Muscle of back (tissue), 11 donors: ENCODE results near the gene YKT6. TPM values are rescaled to one million over a fixed set of nuclear protein-coding genes. Genes with fewer than 3 reads are reported as not detected.
"Not testable (repeated sequence)": the region's sequence is repeated elsewhere in the genome, so short reads cannot be mapped to it uniquely, and the experiment has no call there.

ENCODE experiments used
- DNase-seq, 3 donors: peaks; one replicate each; pipeline versions ENCODE4 v3.0.0 to v3.0.0-alpha.2; 2013
- polyA plus RNA-seq, 10 donors: library from polyadenylated mRNA; unstranded; fragments of 120-200 nt; gene quantifications; one replicate each; pipeline ENCODE4 v1.2.1, GENCODE V29; 2013; ENCODE audit not compliant: insufficient read length in 10 of 10

The YKT6 gene
- polyA plus RNA-seq, 10 donors: 62.1 to 80.3 (median 68.6) TPM

- no peak for DNase-seq
Measured at GRCh38 chr7:44189993-44190872, 10.5 kb upstream of the YKT6 start.

DNA sequence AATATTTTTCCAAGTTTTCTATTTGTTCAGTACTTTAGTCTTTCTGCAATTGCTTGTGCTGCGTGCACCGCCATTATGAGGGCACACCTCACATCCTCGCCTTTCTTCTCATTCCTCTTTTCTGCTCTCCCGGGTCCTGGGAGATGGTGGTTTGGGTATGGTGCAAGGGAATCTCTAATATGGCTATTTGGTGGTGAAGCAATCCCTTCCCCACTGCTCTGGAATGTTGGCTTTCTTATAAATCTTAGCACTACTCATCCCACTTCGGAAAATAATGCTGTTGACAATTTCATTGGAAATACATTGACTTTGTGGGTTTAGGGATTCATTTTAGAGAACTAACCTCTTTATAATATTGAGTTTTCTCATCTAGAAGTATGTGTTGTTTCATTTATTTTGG, 9.6 kb upstream of the YKT6 start:
- no peak for DNase-seq

DNA sequence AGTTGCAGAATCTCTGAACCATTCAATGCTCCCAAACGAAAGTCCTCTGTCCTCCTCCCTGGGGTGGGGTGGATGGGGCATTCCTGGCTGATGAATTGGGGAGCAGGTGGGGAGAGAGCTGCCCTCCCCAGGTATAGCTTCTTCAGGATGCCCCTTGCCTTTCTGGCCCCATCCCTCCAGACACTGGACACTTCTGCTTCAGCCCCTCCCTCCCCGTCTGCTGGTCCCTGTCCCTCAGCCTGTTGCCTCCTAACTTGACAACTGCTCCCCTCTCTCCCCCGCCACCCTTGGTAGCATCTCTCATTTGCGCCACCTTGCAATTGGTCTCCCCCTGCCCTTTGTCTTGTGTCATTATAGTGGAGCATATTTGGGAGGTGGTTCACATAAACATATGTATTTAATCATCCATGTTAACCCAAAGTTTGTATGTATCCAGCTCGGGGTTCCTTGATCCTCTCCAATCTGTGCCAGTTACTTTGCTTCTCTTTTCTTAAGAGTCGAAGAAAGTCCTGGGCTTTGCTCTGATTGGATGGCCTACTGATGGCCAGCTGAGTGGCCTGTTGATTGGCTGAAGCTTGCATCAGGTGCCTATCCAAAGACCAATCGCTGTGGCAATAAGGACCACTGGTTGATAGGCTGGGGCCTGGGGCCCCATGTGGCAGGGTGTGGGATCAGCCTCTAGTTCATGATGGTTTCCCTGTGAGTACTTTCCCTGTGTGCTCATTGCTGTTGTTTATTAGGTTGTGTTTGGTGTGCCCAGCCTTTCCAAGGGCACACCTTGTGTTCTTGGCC, 7.6 kb upstream of the YKT6 start:
- DNase-seq: no peak

GRCh38 chr7:44194069-44194468, 6.7 kb upstream of the YKT6 start:
- no peak for DNase-seq

- no peak for DNase-seq
Measured at GRCh38 chr7:44194562-44195145, 6.1 kb upstream of the YKT6 start.

GRCh38 chr7:44195889-44196288, 4.9 kb upstream of the YKT6 start:
- DNase-seq: peak in 2 of 3 donors; percentile 27 to 31

DNA sequence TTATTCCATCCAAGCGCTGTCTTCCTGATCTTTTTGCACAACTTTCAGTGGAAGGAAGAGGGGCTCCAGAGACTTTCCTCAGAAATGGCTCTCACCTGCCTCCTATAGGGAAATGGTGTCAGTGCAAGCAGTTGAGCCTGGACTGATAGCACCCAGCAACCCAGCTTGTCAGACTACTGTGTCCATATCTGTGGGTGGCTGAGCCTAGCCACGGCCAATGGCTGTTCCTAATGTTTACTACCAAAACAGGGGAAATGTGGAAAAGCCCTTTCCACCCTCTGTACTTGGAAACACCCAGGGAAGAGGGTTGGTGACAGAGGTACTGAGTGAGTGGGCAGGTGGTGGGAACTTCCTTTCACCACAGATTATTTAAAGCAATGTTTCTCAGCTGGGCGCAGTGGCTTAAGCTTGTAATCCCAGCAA, 4.3 kb upstream of the YKT6 start:
- DNase-seq: peak; percentile 41 to 70 (median 56)

DNA sequence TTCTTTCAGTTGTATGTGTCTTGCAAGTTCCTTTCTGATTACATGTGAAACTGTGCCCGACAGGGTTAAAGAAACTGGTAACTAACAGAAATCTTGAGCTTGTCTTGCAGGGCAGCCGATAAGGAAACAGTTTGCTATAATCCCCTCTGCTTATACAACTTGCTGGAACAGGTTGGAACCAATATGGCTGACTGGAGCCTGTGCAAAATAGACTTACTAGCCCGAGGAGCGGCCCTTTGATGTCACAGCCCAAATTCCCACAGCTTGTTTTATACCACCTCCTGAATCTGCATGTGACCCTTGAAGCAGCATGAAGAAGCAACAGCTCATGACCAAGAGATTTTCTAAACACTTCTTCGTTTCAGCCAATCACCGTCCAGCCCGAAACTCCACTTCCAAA, 3.3 kb upstream of the YKT6 start:
- DNase-seq: no peak

DNA sequence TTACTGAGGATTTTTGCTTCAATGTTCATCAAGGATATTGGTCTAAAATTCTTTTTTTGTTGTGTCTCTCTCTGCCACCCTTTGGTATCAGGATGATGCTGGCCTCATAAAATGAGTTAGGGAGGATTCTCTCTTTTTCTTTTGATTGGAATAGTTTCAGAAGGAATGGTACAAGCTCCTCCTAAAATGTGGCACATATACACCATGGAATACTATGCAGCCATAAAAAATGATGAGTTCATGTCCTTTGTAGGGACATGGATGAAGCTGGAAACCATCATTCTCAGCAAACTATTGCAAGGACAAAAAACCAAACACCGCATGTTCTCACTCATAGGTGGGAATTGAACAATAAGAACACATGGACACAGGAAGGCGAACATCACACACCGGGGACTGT, 615 bp upstream of the YKT6 start:
- not testable (repeated sequence) for DNase-seq

DNA sequence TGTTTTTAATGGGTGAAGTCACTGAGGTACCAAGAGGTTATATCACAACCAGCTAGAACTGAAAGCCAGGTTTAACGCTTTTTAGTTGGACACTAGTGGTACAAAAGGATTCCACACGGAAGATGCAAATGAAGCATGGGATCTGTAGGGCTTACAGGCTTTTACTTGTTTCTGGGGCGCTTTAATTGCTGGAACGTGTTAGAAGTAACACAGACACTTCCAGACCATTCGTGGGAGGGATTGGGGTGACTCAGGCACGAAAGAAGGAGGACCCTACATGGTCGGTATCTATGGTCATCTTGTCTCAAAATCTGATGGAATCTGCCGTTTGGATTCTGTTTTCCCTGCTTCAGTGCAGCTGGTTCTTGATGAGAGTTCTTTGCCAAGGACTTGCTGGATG, 1.0 kb downstream of the YKT6 start:
- no peak for DNase-seq

- DNase-seq: no peak
Measured at GRCh38 chr7:44206008-44206407, 5.2 kb downstream of the YKT6 start.

DNA sequence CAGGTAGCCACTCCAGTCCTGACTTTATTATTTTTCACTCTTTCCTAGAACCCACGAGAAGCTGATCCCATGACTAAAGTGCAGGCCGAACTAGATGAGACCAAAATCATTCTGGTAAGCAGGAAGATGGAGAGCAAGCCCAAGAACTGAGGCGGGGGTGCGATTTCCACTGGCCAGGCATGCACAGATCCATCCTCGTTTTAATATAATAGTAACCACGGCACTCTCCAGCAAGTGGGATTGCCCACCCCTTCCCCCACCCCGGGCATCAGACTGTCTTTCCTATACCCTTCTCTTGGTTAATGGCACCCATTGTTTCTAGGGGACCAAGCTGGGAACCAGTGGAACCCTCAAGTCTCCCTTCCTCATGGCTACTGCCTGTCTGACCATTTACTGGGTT, 7.3 kb downstream of the YKT6 start:
- DNase-seq: no peak

- no peak for DNase-seq
Measured at GRCh38 chr7:44210107-44210506, 9.3 kb downstream of the YKT6 start.

DNA sequence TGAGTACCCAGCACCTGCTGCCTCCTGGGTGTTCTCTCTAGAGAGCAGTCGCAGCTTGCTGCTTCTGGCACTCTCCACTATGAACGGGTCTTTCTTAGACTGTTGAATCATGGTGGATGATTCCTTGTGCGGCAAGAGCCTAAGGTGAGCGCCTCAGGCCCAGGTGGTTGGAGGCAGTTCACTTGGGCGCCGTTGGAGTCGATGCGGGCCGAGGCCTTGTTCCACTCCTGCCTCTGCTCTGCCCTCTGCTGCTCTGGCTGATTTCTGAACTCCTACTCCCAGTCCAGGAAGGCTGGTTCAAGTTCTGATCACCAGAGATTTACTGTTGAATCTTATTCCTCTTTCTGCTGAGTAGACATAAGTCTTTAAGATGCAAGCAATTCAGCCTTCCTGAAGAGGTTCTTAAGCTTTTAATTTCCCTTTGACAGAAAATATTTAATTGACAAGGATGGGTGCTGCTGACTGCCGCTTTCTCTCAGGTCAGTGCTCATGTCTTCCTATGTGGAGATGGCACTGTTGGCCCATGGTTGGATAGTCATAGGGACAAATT, 10.4 kb downstream of the YKT6 start:
- no peak for DNase-seq

GRCh38 chr7:44212018-44212417, 11.2 kb downstream of the YKT6 start:
- no peak for DNase-seq

DNA sequence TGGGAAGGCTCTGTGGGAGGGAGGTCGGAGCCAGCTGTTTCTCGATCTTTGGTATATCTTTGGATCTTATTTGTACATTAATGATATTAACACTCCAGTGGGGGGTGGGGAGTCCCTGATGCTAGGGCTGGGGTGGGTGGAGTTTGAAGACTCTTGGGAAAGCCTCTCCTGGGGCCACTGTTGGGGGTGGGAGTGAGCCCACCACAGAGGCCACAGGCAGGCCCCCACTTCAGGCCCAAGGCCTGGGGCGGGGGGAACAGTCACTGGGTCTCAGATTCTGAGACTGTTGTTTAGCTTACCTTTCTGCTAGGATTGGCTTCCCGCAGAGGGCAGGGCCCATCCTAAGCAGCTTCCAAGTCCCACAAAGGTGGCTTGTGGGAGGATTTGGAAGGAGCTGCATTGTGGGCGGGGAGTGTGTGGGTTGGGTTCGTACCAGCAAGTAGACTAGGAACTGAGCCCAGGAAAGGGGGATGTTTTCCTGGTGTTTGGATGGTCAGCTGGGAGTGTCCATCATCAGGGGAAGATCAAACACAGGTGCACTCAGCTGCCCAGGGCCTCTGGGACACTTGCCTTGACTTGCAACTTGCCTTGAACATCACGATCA, 11.9 kb downstream of the YKT6 start:
- DNase-seq: peak in 1 of 3 donors; percentile 30

DNA sequence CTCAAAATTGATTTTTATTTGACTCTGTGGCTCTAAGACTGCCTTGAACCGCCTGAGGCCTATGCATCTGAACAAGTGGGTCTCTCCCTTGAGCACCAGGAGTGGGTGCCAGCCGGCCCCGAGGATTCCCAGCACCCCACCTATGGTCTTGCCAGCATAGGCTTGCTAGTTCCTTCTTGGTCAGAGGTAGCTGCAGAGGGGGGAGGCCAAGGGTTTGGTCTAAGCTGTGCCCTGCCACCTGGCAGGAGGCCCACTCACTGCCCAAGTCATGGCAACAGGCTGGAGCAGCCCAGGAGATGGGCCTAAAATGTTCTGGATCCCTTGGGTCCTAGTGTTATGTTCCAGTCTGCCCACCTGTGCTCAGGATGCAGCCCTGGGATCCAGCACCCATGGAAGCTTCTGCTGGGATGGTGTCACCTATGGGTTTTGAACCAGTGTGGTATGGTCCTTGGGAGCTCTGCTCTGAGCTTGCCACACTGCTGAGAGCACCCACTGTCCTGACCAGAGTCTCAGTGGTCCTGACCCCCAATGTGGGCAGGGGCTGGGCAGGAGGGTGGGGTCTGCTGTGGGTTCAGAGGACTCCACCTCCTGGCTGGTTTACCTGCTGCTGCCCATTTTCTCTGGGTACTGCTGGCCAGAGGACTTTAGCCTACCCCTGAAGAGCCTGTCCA, 12.6 kb downstream of the YKT6 start:
- no peak for DNase-seq

- DNase-seq: no peak
Measured at GRCh38 chr7:44213877-44214388, 13.2 kb downstream of the YKT6 start.

DNA sequence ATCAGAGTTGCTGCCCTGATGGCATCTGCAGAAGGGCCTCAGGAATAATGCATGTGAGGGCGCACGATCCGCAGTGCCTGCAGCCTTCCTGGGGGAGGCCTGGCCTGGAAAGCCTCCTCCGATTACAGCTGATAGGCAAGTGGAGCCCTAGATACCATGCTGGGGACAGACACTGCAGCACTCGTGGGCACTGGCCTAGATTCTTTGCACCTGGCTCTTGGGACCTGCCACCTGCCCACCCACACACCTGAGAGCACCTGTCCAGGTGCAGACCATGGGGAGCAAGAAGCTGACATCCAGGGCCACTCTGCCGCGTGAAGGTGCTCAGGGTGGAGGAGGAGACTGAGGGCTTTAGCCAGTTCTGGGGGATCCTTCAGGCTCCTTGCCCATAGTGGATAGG, 14.8 kb downstream of the YKT6 start:
- DNase-seq: no peak

DNA sequence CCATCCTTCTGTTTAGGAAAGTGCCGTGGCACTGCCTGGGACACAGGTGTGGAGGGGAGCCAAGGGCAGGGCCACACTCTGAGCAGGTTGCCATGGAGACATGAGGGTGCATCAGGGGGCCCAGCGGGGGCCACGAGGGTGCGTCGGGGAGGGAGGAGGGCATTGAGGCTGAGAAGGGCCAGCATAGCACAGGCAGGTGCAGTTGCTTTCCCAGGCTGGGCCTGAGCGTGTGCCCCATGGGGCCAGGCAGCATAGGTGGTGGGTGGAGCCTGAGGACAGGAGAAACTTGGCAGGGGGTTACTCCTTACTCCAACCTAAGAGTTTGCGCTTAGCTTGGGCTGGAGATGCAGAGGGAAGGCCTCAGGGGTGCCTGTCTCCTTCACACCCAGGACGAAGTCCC, 15.2 kb downstream of the YKT6 start:
- no peak for DNase-seq
